GM19438 (cell line): Measurements from ENCODE around the gene SYT7.
"Not testable (repeated sequence)": the region's sequence is repeated elsewhere in the genome, so short reads cannot be mapped to it uniquely, and the experiment has no call there.

Experiments
- ATAC-seq: cut with Tn5 transposase; IDR thresholded peaks from one replicate; pipeline ENCODE4 v1.9.1; 2021; ENCODE audit warnings: low read depth; ENCODE audit not compliant: unreplicated experiment

The SYT7 gene

GRCh38 chr11:61581030-61581928 is at the start of gene SYT7:
Gene SYT7, minus strand, starts transcription at chr11:61581076. Its CDS starts 256 bp downstream, at chr11:61580820.
- ATAC-seq, result peak; percentile 61

GRCh38 chr11:61630089-61630488 is 49.2 kb upstream of the SYT7 start:
- ATAC-seq, result no peak

DNA sequence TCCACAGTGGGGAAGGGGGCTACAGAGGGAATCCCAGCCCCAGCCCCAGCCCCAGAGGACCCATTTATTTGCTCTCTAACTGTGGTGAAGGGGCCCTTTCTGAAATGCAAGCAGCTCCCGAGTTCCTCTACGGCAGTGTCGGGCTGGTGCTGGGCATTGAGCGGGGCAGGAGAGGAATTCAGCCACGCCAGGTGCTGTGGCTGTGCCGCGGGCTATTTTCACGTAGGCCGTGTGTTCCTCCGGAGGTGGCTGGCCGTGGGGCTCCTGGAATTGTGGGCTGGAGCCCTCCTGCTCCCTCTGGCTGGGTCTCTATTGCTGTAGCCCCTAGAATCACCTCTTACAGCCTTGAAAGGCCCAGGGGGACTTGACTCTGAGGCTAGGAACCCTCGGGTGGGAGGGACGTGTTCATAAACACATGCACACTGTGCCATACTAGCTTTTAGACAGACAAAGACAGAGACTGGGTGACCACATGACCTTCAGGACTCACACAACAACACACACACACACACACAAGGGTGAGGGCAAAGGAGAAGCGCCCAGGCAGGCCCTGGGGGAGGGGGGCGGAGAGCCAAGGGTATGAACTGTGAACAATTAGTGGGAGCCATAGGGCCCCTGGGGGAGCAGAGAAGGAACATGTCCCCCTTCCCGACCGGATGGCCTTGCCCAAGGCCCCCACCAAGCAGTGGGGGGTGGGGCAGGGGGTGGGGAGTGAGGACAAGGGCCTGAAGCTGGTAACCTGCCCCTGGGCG is 48.4 kb upstream of the SYT7 start:
- ATAC-seq, result no peak

- ATAC-seq, result no peak
These were observed 47.7 kb upstream of the SYT7 start for GRCh38 chr11:61628662-61628970.

- ATAC-seq, result no peak
These were observed 47.2 kb upstream of the SYT7 start for GRCh38 chr11:61627850-61628661.

DNA sequence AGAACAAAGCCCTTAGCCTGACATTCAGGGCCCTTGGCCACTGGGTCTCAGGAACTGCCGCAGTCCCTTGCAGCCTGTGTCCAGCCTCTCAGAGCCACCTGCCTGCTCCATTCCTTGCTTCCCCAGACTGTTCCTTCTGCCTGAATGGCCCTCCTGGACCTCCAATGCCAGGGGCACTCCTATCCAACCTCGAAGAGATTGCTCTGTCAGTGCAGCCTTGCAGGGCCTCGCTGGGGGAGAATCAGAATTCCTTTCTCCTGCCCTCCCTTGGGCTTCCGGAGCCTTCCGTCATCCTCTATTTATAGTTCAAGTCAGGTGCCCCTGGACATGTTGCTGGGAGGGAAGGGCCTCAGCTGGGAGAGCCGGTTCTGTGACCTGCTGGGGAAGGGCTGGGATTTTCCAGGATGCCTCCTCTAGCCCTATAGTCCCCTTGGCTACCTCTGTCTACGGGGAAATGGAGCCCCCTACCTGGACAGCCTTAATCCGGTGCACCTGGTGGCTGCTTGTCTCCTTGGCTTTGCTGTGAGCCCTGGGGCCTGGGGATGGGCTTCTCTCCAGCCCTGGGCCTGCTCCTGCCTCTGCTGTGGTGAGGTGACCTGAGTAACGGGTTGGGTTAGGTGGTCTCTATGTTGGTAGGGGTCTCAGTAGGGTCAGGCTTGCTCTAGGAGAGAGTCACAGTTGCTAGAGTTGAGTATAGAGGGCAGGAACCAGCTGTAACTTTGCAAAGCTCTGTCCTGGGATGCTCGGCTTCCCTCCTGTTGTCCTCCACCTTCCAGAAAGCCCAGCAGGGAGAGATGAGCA is 45.9 kb upstream of the SYT7 start:
- no peak for ATAC-seq

DNA sequence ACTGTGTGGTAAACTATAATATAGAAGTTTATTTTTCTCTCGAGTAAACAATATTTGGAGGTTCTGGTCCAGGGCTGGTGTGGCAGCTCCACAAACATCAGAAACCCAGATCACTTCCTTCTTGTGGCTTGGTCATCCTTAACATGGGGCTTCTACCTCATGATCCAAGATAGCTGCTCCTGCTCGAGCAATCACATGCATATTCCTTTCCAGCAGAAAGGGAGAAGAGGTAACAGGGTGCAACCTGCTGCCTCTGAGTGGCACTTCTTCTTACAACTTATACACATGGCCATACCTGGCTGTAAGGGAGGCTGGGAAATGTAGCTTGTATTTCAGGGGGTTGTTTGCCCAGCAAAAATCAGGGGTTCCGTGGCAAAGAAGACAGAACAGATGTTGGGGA is 44.6 kb upstream of the SYT7 start:
- ATAC-seq, result no peak

GRCh38 chr11:61621917-61622585 is 41.2 kb upstream of the SYT7 start:
- ATAC-seq, result no peak

DNA sequence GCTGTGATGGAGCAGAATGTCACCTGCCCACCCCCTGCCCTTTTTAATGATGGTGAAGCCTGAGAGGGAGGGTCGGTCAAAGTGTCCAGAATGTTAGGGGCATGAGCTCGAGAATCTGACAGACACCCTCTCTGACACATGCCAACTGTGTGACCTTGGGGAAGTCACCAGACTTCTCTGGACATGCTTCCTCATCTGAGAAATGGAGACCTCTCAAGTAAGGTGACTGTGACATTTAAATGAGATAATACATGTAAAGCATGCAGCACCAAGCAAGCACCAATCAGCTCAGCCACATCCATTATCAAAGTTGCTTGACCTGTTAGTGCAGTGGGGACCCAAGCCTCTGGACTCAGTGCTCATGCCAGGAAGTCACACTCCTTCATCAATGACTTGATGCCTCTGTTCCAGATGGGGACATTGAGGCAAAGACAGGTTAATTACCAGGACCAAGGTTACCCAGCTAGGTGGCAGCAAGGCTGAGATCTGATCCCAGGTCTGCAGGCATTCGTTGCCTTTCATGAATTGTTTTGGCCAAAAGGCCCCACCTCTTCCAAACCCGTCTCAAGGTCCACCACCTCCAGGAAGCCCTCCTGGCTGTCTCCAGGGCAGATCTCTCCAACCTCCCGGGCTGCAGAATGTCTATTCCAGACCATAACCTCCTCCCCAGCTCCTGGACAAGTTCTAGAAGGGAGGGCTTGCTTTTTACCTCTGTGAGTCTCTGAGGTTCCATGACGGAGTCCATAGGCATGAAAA is 38.8 kb upstream of the SYT7 start:
- no peak for ATAC-seq

DNA sequence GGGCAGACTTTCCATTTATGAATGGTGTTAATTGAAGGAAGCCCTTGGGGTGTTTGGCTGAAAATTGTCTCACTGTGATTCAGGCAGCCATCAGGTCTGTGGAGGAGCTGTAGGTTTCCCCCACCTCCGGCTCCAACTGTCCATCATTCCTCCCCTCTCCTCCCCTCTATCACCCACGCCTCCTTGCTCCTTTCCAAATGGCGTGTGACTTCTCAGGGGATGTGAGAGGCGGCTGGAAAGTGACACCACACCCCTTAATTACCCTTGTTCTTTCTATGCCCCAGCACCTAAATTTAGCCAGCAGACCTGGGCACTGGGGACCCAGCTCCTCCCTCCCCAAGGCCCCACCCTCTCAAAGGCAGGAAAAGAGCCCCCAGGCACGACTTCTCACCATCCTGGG is 38.1 kb upstream of the SYT7 start:
- no peak for ATAC-seq

GRCh38 chr11:61617515-61617914 is 36.6 kb upstream of the SYT7 start:
- ATAC-seq, result no peak

DNA sequence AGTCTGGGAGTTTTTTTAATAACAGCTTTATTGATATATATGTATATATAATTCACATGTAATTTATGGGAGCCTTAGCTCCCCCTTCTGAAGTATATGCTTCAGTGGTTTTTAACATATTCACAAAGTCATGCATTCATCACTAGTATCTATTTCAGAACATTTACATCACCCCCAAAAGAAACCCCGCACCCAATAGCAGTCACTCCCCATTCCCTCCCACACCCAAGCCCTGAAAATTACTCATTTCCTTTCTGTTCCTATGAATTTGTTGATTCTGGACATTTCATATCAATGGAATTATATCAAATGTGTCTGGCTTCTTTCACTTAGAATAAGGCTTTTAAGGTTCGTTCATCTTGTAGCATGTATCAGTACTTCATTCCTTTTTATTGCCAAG is 35.6 kb upstream of the SYT7 start:
- no peak for ATAC-seq

GRCh38 chr11:61614782-61615181 is 33.9 kb upstream of the SYT7 start:
- ATAC-seq, result not testable (repeated sequence)

GRCh38 chr11:61613870-61614269 is 33.0 kb upstream of the SYT7 start:
- no peak for ATAC-seq

- no peak for ATAC-seq
These were observed 32.2 kb upstream of the SYT7 start for GRCh38 chr11:61613051-61613450.

GRCh38 chr11:61611309-61611708 is 30.4 kb upstream of the SYT7 start:
- ATAC-seq, result no peak

- ATAC-seq, result no peak
These were observed 30.0 kb upstream of the SYT7 start for GRCh38 chr11:61610905-61611304.

DNA sequence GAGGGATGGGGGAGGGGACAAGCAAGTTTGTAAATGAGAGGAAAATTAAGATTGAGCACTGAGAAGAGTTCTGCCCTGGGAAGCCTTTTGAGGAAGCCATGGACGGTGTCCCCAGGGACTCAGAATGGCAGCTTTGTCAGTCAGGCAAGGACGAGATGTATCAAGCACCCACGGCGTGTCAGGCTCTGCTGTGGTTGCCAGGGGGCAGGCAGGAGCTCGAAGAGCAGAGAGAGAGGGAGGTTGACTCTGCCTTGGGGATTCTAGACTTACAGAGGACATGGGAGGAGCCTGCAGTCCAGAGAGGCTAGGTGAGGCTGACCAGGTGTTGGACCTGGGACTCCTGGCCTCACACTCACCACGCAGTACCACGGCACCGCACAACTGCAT is 29.1 kb upstream of the SYT7 start:
- no peak for ATAC-seq
